HL-60/S4 treated with retinoic acid at 250 ng/mL for 4 days and 3 days (cell line): ENCODE data around the gene RHOD.

Experiments
- in situ Hi-C: fragments of 300-500 bp; cut with MboI; formaldehyde crosslinking; loops from 2 replicates; pipeline ENCODE4 v1.7.0; 2022; ENCODE audit warnings: low sequenced_read_pairs

Gene RHOD

DNA sequence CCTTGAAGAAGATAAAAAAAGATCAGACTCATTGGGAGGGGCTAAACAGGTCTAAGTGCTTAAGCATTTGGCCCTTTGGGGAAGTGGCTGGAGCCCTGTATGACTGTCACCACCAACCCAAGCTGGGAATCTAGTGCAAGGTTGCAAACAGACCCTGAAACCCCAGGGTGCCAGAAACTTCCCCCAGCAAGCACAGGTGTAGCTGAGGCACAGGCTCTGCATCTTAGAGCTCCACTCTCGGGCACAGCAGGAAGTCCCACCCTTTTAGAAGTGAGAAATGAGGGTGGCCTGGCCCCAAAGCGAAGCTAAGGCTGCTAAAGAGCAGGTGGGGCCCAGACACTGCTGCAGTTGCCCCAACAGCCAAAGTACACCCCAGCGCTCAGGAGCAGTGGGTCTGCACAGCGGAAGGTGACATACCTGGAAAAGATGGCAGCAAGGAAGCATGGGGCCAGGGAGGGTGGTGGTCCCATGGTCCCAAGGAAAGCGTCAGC is 56.6 kb downstream of the RHOD start:
- in situ Hi-C loops = no loop called here

DNA sequence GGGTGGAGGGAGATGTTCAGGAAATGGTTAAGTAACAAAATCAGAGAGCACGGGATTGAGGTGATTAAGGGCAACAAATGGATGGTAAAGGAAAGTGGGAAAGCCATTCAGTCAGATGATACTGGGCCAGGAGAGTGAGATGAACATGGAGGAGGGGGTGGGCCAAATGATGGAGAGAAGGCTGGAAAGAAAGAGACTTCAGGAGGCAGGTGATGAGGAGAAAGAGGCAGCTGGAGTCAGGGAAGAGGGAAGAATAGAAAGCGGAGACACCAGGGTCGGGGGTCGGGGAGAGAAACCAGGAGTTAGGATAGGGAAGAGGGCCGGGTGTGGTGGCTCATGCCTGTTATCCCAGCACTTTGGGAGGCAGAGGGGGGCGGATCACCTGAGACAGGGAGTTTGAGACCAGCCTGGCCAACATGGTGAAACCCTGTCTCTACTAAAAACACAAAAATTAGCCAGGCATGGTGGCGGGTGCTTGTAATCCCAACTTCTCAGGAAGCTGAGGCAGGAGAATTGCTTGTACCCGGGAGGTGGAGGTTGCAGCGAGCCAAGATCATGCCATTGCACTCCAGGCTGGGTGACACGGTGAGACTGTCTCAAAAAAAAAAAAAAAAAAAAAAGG is 57.7 kb downstream of the RHOD start:
- in situ Hi-C loops = no loop called here

DNA sequence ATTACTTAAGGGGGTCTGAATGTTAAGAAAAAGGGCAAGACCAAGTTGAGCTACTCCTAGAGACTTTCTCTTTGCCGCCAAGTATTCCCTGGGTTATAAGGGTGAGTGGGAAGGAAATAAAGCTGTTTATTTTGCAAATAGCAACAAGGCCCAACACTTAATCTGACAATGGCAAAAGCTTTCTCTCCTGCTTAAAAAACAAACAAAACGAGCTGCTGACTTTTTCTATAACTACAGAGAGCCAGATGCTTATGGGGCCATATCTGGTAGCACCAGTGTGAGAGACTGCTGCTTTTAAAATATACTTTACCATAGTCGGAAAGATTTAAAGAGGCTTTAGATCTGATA is 60.1 kb downstream of the RHOD start:
- in situ Hi-C loops = no loop called here

DNA sequence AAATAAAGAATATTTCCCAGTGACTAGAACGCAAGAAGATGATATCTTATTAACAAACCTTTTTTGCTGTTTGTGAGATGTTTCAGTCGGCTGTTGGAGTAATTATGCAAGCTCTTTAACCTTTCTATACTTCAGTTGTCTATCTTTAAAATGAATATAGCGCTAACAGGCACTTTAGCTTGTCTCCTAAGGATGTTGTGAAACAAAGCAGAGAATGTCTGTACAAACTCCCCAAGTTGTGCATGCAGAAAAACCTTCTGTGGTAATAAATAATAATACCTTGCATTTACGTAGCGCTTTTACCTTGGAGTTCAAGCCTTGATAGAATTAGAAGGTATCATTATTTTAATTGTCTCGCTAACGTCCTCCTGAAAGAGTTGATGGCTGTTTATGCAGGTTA is 60.5 kb downstream of the RHOD start:
- in situ Hi-C loops = no loop called here

DNA sequence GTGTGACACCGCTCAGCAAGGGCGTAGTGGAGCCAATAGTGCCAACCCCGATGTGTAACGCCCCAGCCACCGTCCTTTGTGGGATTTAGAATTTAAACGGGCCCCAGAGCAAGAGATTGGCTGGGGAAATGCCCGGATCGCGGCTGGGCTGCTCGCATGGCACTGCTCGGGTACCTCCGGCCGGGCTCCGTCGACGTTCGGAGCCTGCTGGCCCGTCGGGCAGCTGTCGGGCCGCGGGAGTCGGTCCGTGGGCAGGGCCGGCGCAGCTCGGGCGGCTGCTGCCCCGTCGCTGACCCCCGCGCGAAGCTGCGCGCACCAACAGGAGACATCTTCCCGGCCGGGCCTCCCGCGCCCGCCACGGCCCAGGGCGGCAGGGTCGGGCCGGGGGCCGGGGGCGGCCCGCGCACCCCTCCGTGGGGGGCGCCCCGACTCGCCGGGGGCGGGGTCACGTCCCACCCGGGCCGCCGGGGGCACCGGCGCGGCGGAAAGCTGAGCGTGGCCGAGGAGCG is 61.1 kb downstream of the RHOD start:
- in situ Hi-C loops = no loop called here

DNA sequence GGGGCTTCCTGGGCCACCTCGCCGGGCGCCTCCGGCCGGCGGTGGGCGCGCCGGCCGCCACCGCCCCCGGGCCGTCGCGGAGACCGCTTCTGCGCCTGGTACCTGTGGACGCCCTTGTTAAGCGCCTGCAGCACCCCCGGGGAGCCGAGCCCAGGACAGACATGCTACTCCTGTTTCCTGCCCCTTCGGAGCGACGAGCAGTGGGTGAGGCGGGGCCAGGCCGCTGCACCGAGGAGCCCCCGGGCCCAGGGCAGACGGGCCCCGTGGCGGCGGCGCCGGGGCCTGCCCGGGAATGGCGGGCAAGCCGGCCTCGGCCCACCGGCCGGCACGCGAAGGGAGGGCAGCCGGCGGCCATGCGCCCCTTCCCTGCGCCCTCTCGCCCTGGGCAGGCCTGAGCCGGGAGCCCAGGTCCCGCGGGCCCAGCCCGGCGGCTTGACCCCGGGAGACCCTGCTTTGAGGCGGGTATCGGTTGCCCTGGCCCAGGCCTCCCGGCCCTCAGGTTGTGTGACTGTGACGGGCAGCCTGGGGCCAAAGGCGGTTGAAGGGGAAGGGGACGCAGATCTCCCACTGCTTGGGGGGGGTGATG is 61.6 kb downstream of the RHOD start:
- in situ Hi-C loops = no loop called here

DNA sequence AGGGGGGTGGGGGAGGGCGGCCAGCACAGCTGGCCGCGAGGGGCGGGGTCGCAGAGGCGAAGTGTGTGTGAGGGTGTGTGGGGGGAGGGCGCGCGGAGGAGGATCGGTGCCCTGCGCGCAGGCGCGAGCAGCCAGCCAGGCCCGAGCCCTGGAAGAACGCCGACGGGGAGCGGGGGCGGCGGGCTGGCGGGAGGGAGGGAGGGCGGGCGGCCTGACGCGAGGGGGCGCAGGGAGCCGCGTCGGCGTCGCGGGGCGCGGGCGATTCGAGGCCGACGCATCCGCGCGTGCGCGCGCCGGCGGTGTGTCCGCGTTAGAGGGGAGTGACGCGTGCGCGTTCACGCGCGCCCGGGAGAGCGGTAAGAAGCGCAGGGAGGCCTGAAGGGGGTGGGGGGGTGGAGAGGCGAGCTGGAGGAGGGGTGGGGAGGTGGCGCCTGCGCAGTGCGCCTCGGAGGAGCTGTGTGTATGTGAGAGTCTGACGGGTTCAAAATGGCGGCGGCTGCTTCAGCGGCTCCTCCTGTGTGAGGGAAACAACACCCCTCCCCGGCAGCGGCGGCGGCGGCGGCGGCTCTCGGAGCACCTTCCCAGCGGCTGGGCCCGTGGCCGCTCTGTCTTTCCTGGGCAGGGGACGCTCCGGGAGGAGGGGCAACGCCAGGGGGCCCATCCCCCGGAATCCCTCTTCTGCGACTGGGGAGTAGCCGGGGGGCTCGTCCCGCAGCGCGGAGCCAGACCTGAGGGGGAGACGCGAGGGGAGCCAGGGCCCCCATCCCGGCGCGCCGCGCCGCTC is 62.3 kb downstream of the RHOD start, which contains the start of gene KDM2A:
Gene KDM2A (plus strand): TSS at position 463 of the 784 bp plus-strand sequence. CDS start 2,054 bp downstream, outside the sequence.
- in situ Hi-C loops = no loop called here

DNA sequence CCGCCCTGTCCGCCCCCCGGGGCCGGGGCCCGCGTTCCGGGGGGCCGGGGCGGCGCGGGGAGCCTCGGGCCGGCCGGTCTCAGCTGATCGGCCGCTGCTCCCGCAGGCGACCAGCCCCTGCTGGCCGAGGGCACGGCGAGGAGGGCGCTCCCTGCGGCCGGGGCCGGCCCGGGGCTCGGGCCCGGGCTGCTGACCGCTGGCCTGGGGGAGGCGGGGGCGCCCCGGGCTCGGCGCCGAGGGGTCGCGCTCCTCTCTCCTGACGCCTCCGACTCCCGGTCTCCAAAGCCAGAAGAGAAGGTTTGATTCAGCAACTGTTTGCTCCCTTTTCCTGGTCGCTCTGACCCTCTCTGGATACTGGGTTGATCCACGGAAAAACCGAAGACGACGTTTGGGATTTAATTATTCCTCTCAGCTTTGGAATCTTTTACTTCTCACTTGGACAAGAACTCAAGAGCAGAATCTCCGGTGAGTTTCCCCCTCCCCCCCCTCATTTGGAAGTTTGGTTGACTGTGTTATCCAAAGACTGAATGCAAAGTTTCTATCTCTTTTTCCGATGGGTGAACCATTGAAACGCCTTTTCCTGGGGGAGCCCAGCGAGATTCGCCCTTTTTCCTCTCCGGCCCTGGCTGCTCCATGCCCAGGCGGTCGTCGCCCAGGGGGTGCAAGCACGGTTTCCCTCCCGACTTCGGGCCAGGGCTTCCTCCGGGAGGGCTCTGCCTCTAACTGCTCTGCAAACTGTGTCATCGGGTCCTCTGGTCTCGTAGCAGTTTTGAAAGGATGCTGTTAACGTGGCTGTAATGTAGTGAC is 63.1 kb downstream of the RHOD start:
- in situ Hi-C loops = no loop called here

DNA sequence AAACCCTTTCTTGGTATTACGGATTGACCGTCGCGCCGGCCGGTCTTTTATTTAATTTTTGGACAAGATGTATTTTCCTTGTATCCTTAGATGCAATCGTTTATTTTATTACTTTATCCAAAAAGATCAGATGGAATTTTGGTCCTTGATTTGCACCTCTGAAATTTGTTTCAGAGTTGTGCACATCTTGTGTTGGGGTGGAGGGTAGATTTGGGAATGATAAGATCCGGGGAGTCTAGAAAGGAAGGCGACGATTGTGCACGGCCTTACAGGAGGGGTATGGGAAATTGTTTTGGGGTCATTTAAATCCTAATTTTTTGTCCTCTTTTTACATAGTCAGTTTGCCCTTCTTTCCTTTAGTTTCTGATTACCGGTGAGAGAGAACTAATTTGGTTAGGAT is 63.8 kb downstream of the RHOD start:
- in situ Hi-C loops = no loop called here

DNA sequence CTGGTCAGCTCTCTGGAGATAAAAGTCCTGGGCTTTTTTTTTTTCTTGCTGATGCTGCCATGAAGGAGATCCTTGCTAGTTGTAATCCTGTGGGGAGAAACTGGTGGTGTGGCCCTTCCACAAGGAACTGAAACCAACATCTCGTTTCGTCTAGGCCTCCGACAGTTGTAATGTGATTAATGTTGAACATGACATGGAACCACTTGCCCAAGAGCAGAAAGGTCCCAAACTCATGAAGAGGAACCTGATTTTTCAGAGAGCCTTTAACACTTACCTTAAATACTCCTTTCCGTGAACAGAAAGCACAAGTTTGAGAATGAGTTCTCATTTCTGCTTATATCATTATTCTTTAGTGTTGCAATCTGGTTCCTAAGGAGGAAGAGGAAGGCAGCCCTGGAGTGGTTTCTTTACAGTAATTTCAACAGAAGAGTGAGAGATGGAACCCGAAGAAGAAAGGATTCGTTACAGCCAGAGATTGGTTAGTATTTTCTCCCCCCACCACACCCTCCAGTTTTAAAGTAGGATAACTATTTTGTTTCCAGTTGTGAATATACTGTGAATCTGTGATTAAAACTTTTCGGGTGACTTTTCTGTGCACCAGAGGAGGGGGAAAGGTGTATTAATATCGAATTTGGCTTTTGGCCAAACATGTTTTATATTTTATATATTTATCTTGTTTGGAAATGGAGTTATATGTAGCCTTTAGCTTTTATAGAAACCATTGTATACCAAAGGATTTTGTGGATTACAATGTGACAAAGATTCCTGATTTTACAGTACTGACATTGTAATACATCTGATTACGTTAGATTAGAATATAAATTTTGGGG is 64.4 kb downstream of the RHOD start:
- in situ Hi-C loops = no loop called here
